GM12891 (cell line): ENCODE data around the gene KLHL5.
"Not testable (repeated sequence)": the region's sequence is repeated elsewhere in the genome, so short reads cannot be mapped to it uniquely, and the experiment has no call there.

Experiments
- POLR2A ChIP-seq: IDR thresholded peaks from 2 replicates; pipeline ENCODE4 v1.6.1; 2011; ENCODE audit warnings: low read depth, low read length, control low read depth
- POLR2AphosphoS5 ChIP-seq: IDR thresholded peaks from 2 replicates; pipeline ENCODE4 v1.6.1; 2011; ENCODE audit warnings: low read depth, low read length, control low read depth
- SPI1 ChIP-seq: IDR thresholded peaks from 2 replicates; pipeline ENCODE4 v1.6.1; 2011; ENCODE audit warnings: low read depth, low read length, control low read depth
- TAF1 ChIP-seq: IDR thresholded peaks from 2 replicates; pipeline ENCODE4 v1.6.1; 2011; ENCODE audit warnings: low read depth, low read length, control low read depth

DNA sequence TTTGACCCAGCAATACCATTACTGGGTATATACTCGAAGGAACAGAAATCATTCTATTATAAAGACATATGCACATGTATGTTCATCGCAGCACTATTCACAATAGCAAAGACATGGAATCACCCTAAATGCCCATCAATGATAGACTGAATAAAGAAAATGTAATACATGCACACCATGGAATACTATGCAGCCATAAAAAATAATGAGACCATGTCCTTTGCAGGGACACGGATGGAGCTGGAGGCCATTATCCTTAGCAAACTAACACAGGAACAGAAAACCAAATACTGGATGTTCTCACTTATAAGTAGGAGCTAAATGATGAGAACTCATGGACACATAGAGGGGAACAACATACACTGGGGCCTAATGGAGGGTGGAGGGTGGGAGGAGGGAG is 76.2 kb downstream of the KLHL5 start:
- not testable (repeated sequence) for TF ChIP-seq SPI1, POLR2A, POLR2AphosphoS5, TAF1
